IMR-90 (cell line): ENCODE measurements around the gene PPP3R2. TPM values are rescaled to one million over a fixed set of nuclear protein-coding genes. Genes with fewer than 3 reads are reported as not detected.

Experiments
- ATAC-seq: fragments of 200-7000 bp; cut with Tn5 transposase; 2 replicates; pipeline ENCODE4 v1.9.1; 2020; ENCODE audit warnings: low read depth, mild to moderate bottlenecking, moderate library complexity
- Bru-seq: library from RNA; stranded (reverse); fragments of 400-500 nt; gene quantifications from one replicate; lab custom pipeline; 2021; lab: Mats Ljungman, UMichigan
- BruChase-seq, 2 experiments: library from RNA; stranded (reverse); fragments of 400-500 nt; gene quantifications; one replicate each; lab custom pipeline; 2021; lab: Mats Ljungman, UMichigan
- BruUV-seq: library from RNA; stranded (reverse); fragments of 400-500 nt; replicated peaks from 2 replicates; lab custom pipeline; 2021; lab: Mats Ljungman, UMichigan
- CTCF ChIA-PET: fragments of 300-600 bp; formaldehyde crosslinking; extraction: SDS; loops from one replicate; lab custom pipeline; 2021; ENCODE audit warnings: antibody characterized with exemption; lab: Yijun Ruan, JAX
- POLR2A ChIA-PET: fragments of 300-600 bp; sonication (Branson Sonifier 250); formaldehyde crosslinking; loops from one replicate; lab custom pipeline; 2022; ENCODE audit warnings: antibody characterized with exemption; ENCODE audit not compliant: unreplicated experiment; lab: Charles Lee
- DNase-seq: peaks from one replicate; pipeline ENCODE4 v3.0.0; 2013
- H2AFZ ChIP-seq: replicated peaks from 2 replicates; pipeline ENCODE3; 2013; ENCODE audit warnings: low read length, mild to moderate bottlenecking; ENCODE audit not compliant: poor library complexity
- H2AK5ac ChIP-seq: 2 replicates; pipeline ENCODE4 v1.6.1; 2013; ENCODE audit warnings: low read depth, low read length, inconsistent platforms
- H2AK9ac ChIP-seq: replicated peaks from 2 replicates; pipeline ENCODE3; 2013; ENCODE audit warnings: mild to moderate bottlenecking, low read depth, low read length, moderate library complexity; ENCODE audit not compliant: poor library complexity
- H2BK120ac ChIP-seq: 2 replicates; pipeline ENCODE4 v1.6.1; 2013; ENCODE audit warnings: low read depth, low read length, inconsistent platforms
- H2BK15ac ChIP-seq: 3 replicates; pipeline ENCODE4 v1.6.1; 2013; ENCODE audit warnings: low read depth, low read length, inconsistent platforms
- H2BK20ac ChIP-seq: 2 replicates; pipeline ENCODE4 v1.6.1; 2013; ENCODE audit warnings: low read depth, mild to moderate bottlenecking, inconsistent platforms, low read length, moderate library complexity
- H2BK5ac ChIP-seq: 2 replicates; pipeline ENCODE4 v1.6.1; 2013; ENCODE audit warnings: mild to moderate bottlenecking, low read depth, low read length, inconsistent platforms; ENCODE audit not compliant: poor library complexity, severe bottlenecking
- H3K14ac ChIP-seq: replicated peaks from 2 replicates; pipeline ENCODE4 v1.6.1; 2013; ENCODE audit warnings: low read depth, low read length, inconsistent platforms
- H3K18ac ChIP-seq: 2 replicates; pipeline ENCODE4 v1.6.1; 2013; ENCODE audit warnings: low read depth, low read length, control low read depth
- H3K23ac ChIP-seq: 2 replicates; pipeline ENCODE4 v1.6.1; 2013; ENCODE audit warnings: low read depth, low read length, inconsistent platforms
- H3K27ac ChIP-seq: 2 replicates; pipeline ENCODE4 v1.5.1; 2013; ENCODE audit warnings: mild to moderate bottlenecking, control low read depth, low read length; ENCODE audit not compliant: insufficient read depth
- H3K27me3 ChIP-seq: 2 replicates; pipeline ENCODE4 v1.6.1; 2013; ENCODE audit warnings: low read length; ENCODE audit not compliant: control insufficient read depth, insufficient read depth
- H3K36me3 ChIP-seq: 2 replicates; pipeline ENCODE4 v1.6.1; 2013; ENCODE audit warnings: low read length, mixed read lengths; ENCODE audit not compliant: control insufficient read depth, insufficient read depth
- H3K4ac ChIP-seq: 2 replicates; pipeline ENCODE4 v1.6.1; 2013; ENCODE audit warnings: low read depth, low read length, inconsistent platforms
- H3K4me1 ChIP-seq: 2 replicates; pipeline ENCODE4 v1.6.1; 2013; ENCODE audit warnings: low read length, mixed read lengths; ENCODE audit not compliant: control insufficient read depth, insufficient read depth
- H3K4me2 ChIP-seq: 2 replicates; pipeline ENCODE4 v1.6.1; 2013; ENCODE audit warnings: low read depth, mild to moderate bottlenecking, control low read depth, low read length, moderate library complexity
- H3K4me3 ChIP-seq: 2 replicates; pipeline ENCODE4 v1.5.1; 2013; ENCODE audit warnings: low read depth, mild to moderate bottlenecking, control low read depth, low read length, moderate library complexity; ENCODE audit not compliant: insufficient read depth
- H3K56ac ChIP-seq: 2 replicates; pipeline ENCODE4 v1.6.1; 2013; ENCODE audit warnings: low read length, inconsistent platforms; ENCODE audit not compliant: insufficient read depth; ENCODE audit errors: extremely low read depth
- H3K79me1 ChIP-seq, 2 experiments: 2 replicates each; pipeline ENCODE4 v1.6.1; 2013; ENCODE audit warnings: low read length in 2 of 2, inconsistent platforms in 1 of 2, low read depth in 1 of 2
- H3K9ac ChIP-seq: 2 replicates; pipeline ENCODE4 v1.6.1; 2013; ENCODE audit warnings: low read depth, low read length, control low read depth
- H3K9me1 ChIP-seq: 2 replicates; pipeline ENCODE4 v1.6.1; 2013; ENCODE audit warnings: low read length, inconsistent platforms; ENCODE audit not compliant: insufficient read depth
- H3K9me3 ChIP-seq: 2 replicates; pipeline ENCODE4 v1.6.1; 2013; ENCODE audit warnings: low read length; ENCODE audit not compliant: control insufficient read depth, insufficient read depth
- H4K20me1 ChIP-seq: 2 replicates; pipeline ENCODE4 v1.6.1; 2013; ENCODE audit warnings: low read length, inconsistent platforms; ENCODE audit not compliant: insufficient read depth
- H4K5ac ChIP-seq: 2 replicates; pipeline ENCODE4 v1.6.1; 2013; ENCODE audit warnings: mild to moderate bottlenecking, low read depth, low read length, control low read depth
- H4K8ac ChIP-seq, 2 experiments: 2 replicates each; pipeline ENCODE4 v1.6.1; 2013; ENCODE audit warnings: low read depth in 2 of 2, low read length in 2 of 2, control low read depth in 1 of 2, inconsistent platforms in 1 of 2
- H4K91ac ChIP-seq: 2 replicates; pipeline ENCODE4 v1.6.1; 2013; ENCODE audit warnings: low read depth, low read length, inconsistent platforms; ENCODE audit not compliant: insufficient read depth
- BHLHE40 ChIP-seq: fragments of 150-350 bp; IDR thresholded peaks from 2 replicates; pipeline ENCODE4 v1.6.1; 2016; ENCODE audit warnings: mild to moderate bottlenecking, low read depth, low read length
- CEBPB ChIP-seq: IDR thresholded peaks from 2 replicates; pipeline ENCODE4 v1.6.1; 2012; ENCODE audit warnings: low read depth, low read length, improper control_type of control experiment
- CHD1 ChIP-seq: IDR thresholded peaks from 2 replicates; pipeline ENCODE4 v1.6.1; 2012; ENCODE audit warnings: low read depth, low read length, improper control_type of control experiment
- ELK1 ChIP-seq: fragments of 150-350 bp; IDR thresholded peaks from 2 replicates; pipeline ENCODE4 v1.6.1; 2016; ENCODE audit warnings: low read depth, mild to moderate bottlenecking, low read length, moderate library complexity, borderline replicate concordance
- FOS ChIP-seq: fragments of 150-350 bp; IDR thresholded peaks from 2 replicates; pipeline ENCODE4 v1.6.1; 2016; ENCODE audit warnings: low read depth, low read length
- MAFK ChIP-seq: IDR thresholded peaks from 2 replicates; pipeline ENCODE4 v1.6.1; 2012; ENCODE audit warnings: low read depth, low read length, improper control_type of control experiment
- MAZ ChIP-seq: IDR thresholded peaks from 2 replicates; pipeline ENCODE4 v1.6.1; 2012; ENCODE audit warnings: low read depth, mild to moderate bottlenecking, low read length, improper control_type of control experiment, moderate library complexity, borderline replicate concordance
- MXI1 ChIP-seq: IDR thresholded peaks from 2 replicates; pipeline ENCODE4 v1.6.1; 2012; ENCODE audit warnings: low read depth, mild to moderate bottlenecking, low read length, moderate library complexity, borderline replicate concordance
- NFE2L2 ChIP-seq: fragments of 150-350 bp; IDR thresholded peaks from 2 replicates; pipeline ENCODE4 v1.6.1; 2016; ENCODE audit warnings: low read depth, mild to moderate bottlenecking, low read length
- POLR2A ChIP-seq: IDR thresholded peaks from 2 replicates; pipeline ENCODE4 v1.6.1; 2012; ENCODE audit warnings: mild to moderate bottlenecking, low read depth, low read length
- RAD21 ChIP-seq: IDR thresholded peaks from 2 replicates; pipeline ENCODE4 v1.6.1; 2012; ENCODE audit warnings: low read length, improper control_type of control experiment
- RCOR1 ChIP-seq: IDR thresholded peaks from 2 replicates; pipeline ENCODE4 v1.6.1; 2012; ENCODE audit warnings: mild to moderate bottlenecking, low read length, improper control_type of control experiment; ENCODE audit not compliant: insufficient replicate concordance
- SMC3 ChIP-seq: fragments of 150-350 bp; IDR thresholded peaks from 2 replicates; pipeline ENCODE4 v1.6.1; 2016; ENCODE audit warnings: low read depth, mild to moderate bottlenecking, antibody characterized with exemption, low read length, moderate library complexity
- USF2 ChIP-seq: fragments of 150-350 bp; IDR thresholded peaks from 2 replicates; pipeline ENCODE4 v1.6.1; 2017; ENCODE audit warnings: mild to moderate bottlenecking, antibody characterized with exemption, low read length, low read depth
- WGBS, 2 experiments: methylation state at CpG; one replicate each; pipeline versions ENCODE4 v1.1.5 to v1.1.7; 2013; ENCODE audit warnings: missing lambda C conversion rate in 2 of 2; ENCODE audit not compliant: insufficient read length in 1 of 2; ENCODE audit errors: extremely low coverage in 2 of 2; 5-methylcytosine and 5-hydroxymethylcytosine counted together
- dilution Hi-C: fragments of 300-500 bp; cut with HindIII; formaldehyde crosslinking; loops from one replicate; pipeline ENCODE4 v1.14.3; 2018; ENCODE audit warnings: low sequenced_read_pairs; ENCODE audit not compliant: unreplicated experiment
- in situ Hi-C: fragments of 300-500 bp; cut with MboI; formaldehyde crosslinking; loops from 3 replicates; pipeline ENCODE4 v1.14.3; 2019; ENCODE audit warnings: low sequenced_read_pairs, inconsistent platforms, mixed read lengths
- intact Hi-C: fragments of 100-400 bp; cut with micrococcal nuclease; formaldehyde crosslinking; loops from 2 replicates; pipeline ENCODE4 v1.10.0; 2022
- long read RNA-seq: library from polyadenylated mRNA; unstranded; transcript quantifications from one replicate; pipeline ENCODE4 v2.0.0, GENCODE V29; 2021; ENCODE audit not compliant: unreplicated experiment
- polyA plus RNA-seq, 3 experiments: library from polyadenylated mRNA; depleted of rRNA; stranded (reverse); fragments of >200 nt; gene quantifications; 2 replicates each; pipeline ENCODE4 v1.2.3, GENCODE V29; 2012; ENCODE audit warnings: low replicate concordance in 1 of 3
- total RNA-seq: library from RNA; depleted of rRNA; stranded (reverse); fragments of >200 nt; gene quantifications from 2 replicates; pipeline ENCODE4 v1.2.3, GENCODE V29; 2012; rRNA removed
- TF ChIP-seq, protein P1 (sequence below): conservative IDR thresholded peaks from 2 replicates; pipeline ENCODE4 v1.5.1; 2012; ENCODE audit warnings: mild to moderate bottlenecking, low read depth, low read length, improper control_type of control experiment

The PPP3R2 gene, protein sequence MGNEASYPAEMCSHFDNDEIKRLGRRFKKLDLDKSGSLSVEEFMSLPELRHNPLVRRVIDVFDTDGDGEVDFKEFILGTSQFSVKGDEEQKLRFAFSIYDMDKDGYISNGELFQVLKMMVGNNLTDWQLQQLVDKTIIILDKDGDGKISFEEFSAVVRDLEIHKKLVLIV
- not detected in 2 replicates for total RNA-seq
- polyA plus RNA-seq (2012; rRNA removed), result not detected in 2 replicates
- not detected in 2 replicates for polyA plus RNA-seq (2012; cell fraction: cytosol; rRNA removed)
- not detected in 2 replicates for polyA plus RNA-seq (2012; cell fraction: nucleus; rRNA removed; ENCODE audit: low replicate concordance)
- not detected for Bru-seq, nascent RNA
- BruChase-seq, experiment 1, labeled RNA remaining after a 6-hour chase, result not detected
- BruChase-seq, experiment 2, labeled RNA remaining after a 2-hour chase, result not detected
- long read RNA-seq, result 0 reads

GRCh38 chr9:101594796-101595195 is at the start of gene PPP3R2:
PPP3R2 (minus strand) TSS chr9:101594969; CDS start chr9:101594921, 48 bp downstream.
- H3K4me2 ChIP-seq, result no peak within 1 kb of the TSS
- DNase-seq, result no peak
- H3K14ac ChIP-seq, result no peak within 1 kb of the TSS
- H3K4me1 ChIP-seq, result peaks cover 1% of the 10 kb centered on the region; the same call in 1 of the 2 replicates
- H2BK15ac ChIP-seq, result no peak within 1 kb of the TSS
- intact Hi-C loops (no loop called here), dilution Hi-C loops (no loop called here), in situ Hi-C loops (no loop called here)
- ChIA-PET CTCF (interaction anchor here (0.6 to 0.8 kb wide), 2 partner anchors 39 to 146 kb away, joined by 3 to 4 read pairs; no protein-coding TSS in a partner anchor), POLR2A (no interaction called here)
- no peak within 1 kb of the TSS for H4K8ac ChIP-seq
- H2AK9ac ChIP-seq, result no peak within 1 kb of the TSS
- H2AFZ ChIP-seq, result no peak within 1 kb of the TSS
- no peaks in the 10 kb centered on the region for H3K36me3 ChIP-seq
- TF ChIP-seq ELK1, result no peak
- no peak for TF ChIP-seq SMC3
- TF ChIP-seq USF2, result no peak
- no peak for TF ChIP-seq CEBPB
- TF ChIP-seq MAFK, result no peak
- TF ChIP-seq BHLHE40, result no peak
- no peak for TF ChIP-seq POLR2A
- no peak for TF ChIP-seq CHD1
- TF ChIP-seq MXI1, result no peak
- no peak for TF ChIP-seq RCOR1
- no peak for TF ChIP-seq RAD21
- no peak for TF ChIP-seq MAZ
- TF ChIP-seq NFE2L2, result no peak
- TF ChIP-seq FOS, result no peak
- TF ChIP-seq, protein P1, sequence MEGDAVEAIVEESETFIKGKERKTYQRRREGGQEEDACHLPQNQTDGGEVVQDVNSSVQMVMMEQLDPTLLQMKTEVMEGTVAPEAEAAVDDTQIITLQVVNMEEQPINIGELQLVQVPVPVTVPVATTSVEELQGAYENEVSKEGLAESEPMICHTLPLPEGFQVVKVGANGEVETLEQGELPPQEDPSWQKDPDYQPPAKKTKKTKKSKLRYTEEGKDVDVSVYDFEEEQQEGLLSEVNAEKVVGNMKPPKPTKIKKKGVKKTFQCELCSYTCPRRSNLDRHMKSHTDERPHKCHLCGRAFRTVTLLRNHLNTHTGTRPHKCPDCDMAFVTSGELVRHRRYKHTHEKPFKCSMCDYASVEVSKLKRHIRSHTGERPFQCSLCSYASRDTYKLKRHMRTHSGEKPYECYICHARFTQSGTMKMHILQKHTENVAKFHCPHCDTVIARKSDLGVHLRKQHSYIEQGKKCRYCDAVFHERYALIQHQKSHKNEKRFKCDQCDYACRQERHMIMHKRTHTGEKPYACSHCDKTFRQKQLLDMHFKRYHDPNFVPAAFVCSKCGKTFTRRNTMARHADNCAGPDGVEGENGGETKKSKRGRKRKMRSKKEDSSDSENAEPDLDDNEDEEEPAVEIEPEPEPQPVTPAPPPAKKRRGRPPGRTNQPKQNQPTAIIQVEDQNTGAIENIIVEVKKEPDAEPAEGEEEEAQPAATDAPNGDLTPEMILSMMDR, result no peak
- H4K91ac ChIP-seq, result no peak within 1 kb of the TSS
- no peak within 1 kb of the TSS for H2BK5ac ChIP-seq
- WGBS, 2 experiments, result 93% methylated on average over 5 of the region's 19 CpGs; no CpG with 5 or more reads in 1 of the 2 experiments
- H3K9me1 ChIP-seq, result no peaks in the 10 kb centered on the region; the same call in 1 of the 2 replicates
- no peak within 1 kb of the TSS for H3K9ac ChIP-seq
- H2AK5ac ChIP-seq, result no peak within 1 kb of the TSS
- H3K18ac ChIP-seq, result no peak within 1 kb of the TSS
- no peak within 1 kb of the TSS for H3K4me3 ChIP-seq
- H3K56ac ChIP-seq, result no peak within 1 kb of the TSS
- no peaks in the 10 kb centered on the region for H3K9me3 ChIP-seq
- H2BK20ac ChIP-seq, result no peak within 1 kb of the TSS
- H4K20me1 ChIP-seq, result no peaks in the 10 kb centered on the region
- no peak for ATAC-seq
- H2BK120ac ChIP-seq, result no peak within 1 kb of the TSS
- no peak within 1 kb of the TSS for H3K23ac ChIP-seq
- H3K4ac ChIP-seq, result no peak within 1 kb of the TSS
- no peaks in the 10 kb centered on the region; the same call in 1 of the 2 replicates for H3K27me3 ChIP-seq
- BruUV-seq, result no TSS peak
- no peak within 1 kb of the TSS for H3K27ac ChIP-seq
- no peaks in the 10 kb centered on the region for H3K79me1 ChIP-seq
- no peak within 1 kb of the TSS for H4K5ac ChIP-seq
